ENCODE measurements around the gene SMIM23. TPM values are rescaled to one million over a fixed set of nuclear protein-coding genes. Genes with fewer than 3 reads are reported as not detected.

Gene SMIM23
- total and polyA plus RNA-seq, 2 donors (not counting 3 experiments of a cell fraction or from before 2014, with no cell fraction given): not detected

- dilution Hi-C loops (cut with MboI; ENCODE audit: extremely low pct_ligation_motif_present, low sequenced_read_pairs): no loop called here
- H3K4me2 ChIP-seq (ENCODE audit: insufficient read depth, low read length): no peak overlapping the region
- POLR2A ChIA-PET: no interaction called here
Measured at GRCh38 chr5:171835066-171835465, 49.4 kb downstream of the SMIM23 start.

More at GRCh38 chr5:171835066-171835465, 49.4 kb downstream of the SMIM23 start:
- Histone ChIP-seq H3K27me3 (ENCODE audit: control insufficient read depth in 2 of 2, insufficient read depth in 2 of 2, low read length in 2 of 2) (peaks cover 0 to 2% of the 10 kb centered on the region in 2 experiments), H3K9me1 (replicated peaks; ENCODE audit: control insufficient read depth, extremely low read depth, insufficient read depth, low read length) (no peaks in the 10 kb centered on the region), H3K79me2 (ENCODE audit: control insufficient read depth, insufficient read depth, low read length) (no peaks in the 10 kb centered on the region), H3K4me3 (replicated peaks in 1 of 3; ENCODE audit: insufficient read depth in 1 of 3, low read depth in 1 of 3, low read length in 3 of 3) (no peak overlapping the region), H3K9me3 (replicated peaks; ENCODE audit: control insufficient read depth, insufficient read depth, low read length) (no peaks in the 10 kb centered on the region), H4K20me1 (replicated peaks; ENCODE audit: control insufficient read depth, extremely low read depth, insufficient read depth, low read length) (no peaks in the 10 kb centered on the region), H3K36me3 (ENCODE audit: control insufficient read depth in 2 of 2, extremely low read depth in 1 of 2, insufficient read depth in 2 of 2, low read length in 2 of 2) (no peaks in the 10 kb centered on the region), H3K27ac (ENCODE audit: insufficient read depth, low read depth, low read length) (no peak overlapping the region), H2AFZ (ENCODE audit: low read depth, low read length) (no peak overlapping the region), H3K4me1 (ENCODE audit: control insufficient read depth, extremely low read depth, insufficient read depth, low read length) (no peaks in the 10 kb centered on the region), H3K9ac (replicated peaks; ENCODE audit: extremely low read depth, insufficient read depth, low read length) (no peak overlapping the region)
- intact Hi-C loops (cut with micrococcal nuclease): no loop called here
- TF ChIP-seq MYC (IDR thresholded peaks at IDR 0.05; ENCODE audit: low read depth, low read length) (no peak), POLR2AphosphoS5 (IDR thresholded peaks at IDR 0.05; ENCODE audit: insufficient read depth, low read depth, low read length) (no peak), FOS (IDR thresholded peaks at IDR 0.05; ENCODE audit: borderline replicate concordance, insufficient read depth, low read length) (no peak), JUN (IDR thresholded peaks at IDR 0.05; ENCODE audit: borderline replicate concordance, insufficient read depth, insufficient read length, low read depth) (no peak), GATA2 (IDR thresholded peaks at IDR 0.05; ENCODE audit: insufficient read depth, insufficient read length, low read depth, low read length) (no peak), CTCF (IDR thresholded peaks at IDR 0.05; ENCODE audit: extremely low read depth in 1 of 2, insufficient read depth in 1 of 2, low read depth in 1 of 2, low read length in 2 of 2) (no peak), EZH2 (IDR thresholded peaks at IDR 0.05; ENCODE audit: borderline replicate concordance, low read depth, low read length, severe bottlenecking) (no peak), POLR2A (IDR thresholded peaks at IDR 0.05; ENCODE audit: low read depth, low read length) (no peak), MAX (IDR thresholded peaks at IDR 0.05; ENCODE audit: insufficient read depth, insufficient read length) (no peak)
- CTCF ChIA-PET: interaction anchor here (1.4 kb wide), 1 partner anchor 8 kb away, joined by 3 read pairs; no protein-coding TSS in a partner anchor
- BruUV-seq (replicated peaks): no TSS peak
- FAIRE-seq (no peak), DNase-seq (ENCODE audit: low read depth, low spot score) (no peak)
